AG10803 (cell line): ENCODE results near the gene ZCCHC17.

Source experiments
- DNase-seq: peaks from one replicate; pipeline ENCODE4 v3.0.0; 2010; ENCODE audit warnings: low read depth
- H3K4me3 ChIP-seq: 2 replicates; pipeline ENCODE4 v1.5.1; 2011; ENCODE audit warnings: mild to moderate bottlenecking, low read length, control low read depth
- CTCF ChIP-seq: conservative IDR thresholded peaks from 2 replicates; pipeline ENCODE4 v1.5.1; 2011; ENCODE audit warnings: mild to moderate bottlenecking, low read length, control low read depth, inconsistent platforms

ZCCHC17 gene

GRCh38 chr1:31412205-31412604 is 115.4 kb downstream of the ZCCHC17 start:
- no peak overlapping the region for H3K4me3 ChIP-seq
- no peak for DNase-seq

GRCh38 chr1:31412732-31413404 is 116.0 kb downstream of the ZCCHC17 start, which contains the start of gene SERINC2:
Gene SERINC2 (plus strand): TSS chr1:31413213. CDS start chr1:31413266, 53 bp downstream.
- TF ChIP-seq CTCF = no peak
- no peak for DNase-seq
- H3K4me3 ChIP-seq = peak within 1 kb of the TSS; percentile 87

More at GRCh38 chr1:31412205-31412604, 115.4 kb downstream of the ZCCHC17 start:
- TF ChIP-seq CTCF = no peak

GRCh38 chr1:31413405-31414001 is 116.7 kb downstream of the ZCCHC17 start:
- peak overlapping the region; percentile 87 for H3K4me3 ChIP-seq
- peak; percentile 58 for DNase-seq
- TF ChIP-seq CTCF = no peak
